GF-D8 (cell line): ENCODE measurements around the gene CARD8.

Experiments used
- DNase-seq: peaks from one replicate; lab custom pipeline; 2025; lab: John Stamatoyannopoulos, UW

CARD8 gene

DNA sequence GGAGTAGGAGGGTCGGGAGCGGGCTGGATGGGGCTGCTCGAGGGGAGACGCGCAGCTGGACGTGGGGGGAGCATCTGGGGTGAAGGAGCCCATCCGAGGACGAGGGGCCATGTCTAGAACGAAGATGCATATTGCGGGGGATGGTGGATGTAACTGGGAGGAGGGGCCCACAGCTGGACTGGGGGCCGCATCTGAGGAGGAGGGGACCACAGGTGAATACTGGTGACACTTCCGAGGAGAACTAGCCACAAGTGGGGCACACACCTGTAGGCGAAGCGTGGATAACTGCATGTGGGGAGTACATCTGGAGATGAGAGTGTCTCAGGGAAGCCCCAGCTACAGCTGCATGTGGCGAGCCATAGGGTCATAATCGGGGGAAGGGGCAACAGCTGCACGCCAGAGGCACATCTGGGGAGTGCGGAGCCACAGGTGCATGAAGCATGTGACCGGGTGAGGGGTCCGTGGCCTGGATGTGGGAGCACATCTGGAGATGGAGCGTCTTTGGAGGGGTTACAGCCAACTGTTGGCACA, 84.8 kb downstream of the CARD8 start:
- no peak for DNase-seq

DNA sequence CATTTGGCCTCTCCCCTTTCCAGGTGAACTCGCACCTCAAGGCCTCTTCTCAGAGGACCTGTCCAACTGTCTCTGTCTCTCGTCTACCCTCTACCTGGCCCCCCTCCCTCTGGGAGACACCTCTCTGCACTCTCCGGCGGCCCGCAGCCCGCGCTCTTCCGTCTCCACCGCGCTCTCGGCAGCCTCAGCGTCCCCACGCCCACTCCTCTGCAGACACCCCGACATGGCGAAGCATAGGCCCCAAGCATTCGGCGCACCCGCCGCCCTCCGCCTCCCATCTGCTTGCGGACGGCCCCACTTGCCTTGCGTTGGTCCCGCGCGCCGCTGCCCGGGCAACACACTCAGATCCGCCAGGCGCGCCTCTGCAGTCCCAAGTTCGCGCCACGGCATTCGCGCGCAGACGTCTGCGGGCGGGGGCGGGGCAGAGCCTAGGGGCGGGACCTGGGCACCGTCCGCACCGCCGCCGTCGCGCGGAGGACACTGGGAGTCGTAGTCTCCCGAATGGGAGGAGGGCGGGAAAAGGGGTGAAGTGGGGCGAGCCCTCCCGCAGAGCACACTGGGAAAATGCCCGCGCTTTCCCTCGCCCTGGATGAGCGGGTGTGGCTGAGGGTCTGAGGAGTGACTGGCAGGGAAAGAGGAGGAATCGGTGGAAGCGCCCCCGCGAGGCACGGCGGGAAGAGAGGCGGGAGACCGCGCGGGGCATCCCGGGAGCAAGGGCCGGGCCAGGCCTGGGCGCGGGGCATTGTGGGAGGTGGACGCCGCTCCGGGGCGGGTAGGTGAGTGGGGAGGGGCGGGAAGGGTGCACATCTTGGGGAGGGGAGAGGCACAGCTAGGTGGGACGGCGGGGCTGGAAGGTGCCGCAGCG, 85.5 kb downstream of the CARD8 start, which contains the start of the genes LIG1 and ZSWIM9:
Gene LIG1 (minus strand): TSS at position 406 of the 865 bp plus-strand sequence. CDS start 4,778 bp downstream, outside the sequence.
Gene ZSWIM9 (plus strand): TSS at position 742 of the 865 bp plus-strand sequence. CDS start 1,123 bp downstream, outside the sequence.
- DNase-seq, result peak; percentile 68

DNA sequence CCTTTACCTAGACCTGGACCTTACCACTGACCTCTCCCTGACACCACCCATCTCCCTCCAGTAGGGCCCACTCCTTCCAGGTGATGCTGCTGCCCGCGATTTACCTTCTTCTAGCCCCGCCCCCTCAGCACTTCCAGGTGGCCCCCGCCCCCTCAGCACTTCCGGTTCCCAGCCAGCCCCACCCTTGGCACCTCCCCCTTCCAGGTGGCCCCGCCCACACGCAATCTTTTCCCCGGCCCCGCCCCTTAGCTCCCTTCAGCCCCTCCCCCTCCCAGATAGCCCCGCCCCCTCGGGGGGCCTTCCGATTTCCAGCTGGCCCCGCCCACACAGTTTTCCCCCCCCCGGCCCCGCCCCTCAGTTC, 86.2 kb downstream of the CARD8 start:
- DNase-seq, result no peak

DNA sequence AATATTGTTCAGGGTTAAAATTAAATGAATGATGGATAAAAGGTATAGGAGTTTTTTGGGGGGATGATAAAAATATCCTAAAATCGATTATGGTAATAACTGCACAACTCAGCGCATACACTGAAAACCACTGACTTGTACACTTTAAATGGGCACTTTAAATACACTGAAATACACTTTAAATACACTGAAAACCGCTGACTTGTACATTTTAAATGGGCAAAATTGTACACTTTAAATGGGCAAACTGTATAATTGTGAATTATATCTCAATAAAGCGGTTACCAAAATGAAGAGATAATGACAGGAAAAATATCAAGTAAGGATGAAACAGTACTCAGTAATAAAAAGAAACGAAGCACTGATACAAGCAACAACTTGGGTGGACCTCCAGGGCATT, 87.0 kb downstream of the CARD8 start:
- DNase-seq, result no peak

DNA sequence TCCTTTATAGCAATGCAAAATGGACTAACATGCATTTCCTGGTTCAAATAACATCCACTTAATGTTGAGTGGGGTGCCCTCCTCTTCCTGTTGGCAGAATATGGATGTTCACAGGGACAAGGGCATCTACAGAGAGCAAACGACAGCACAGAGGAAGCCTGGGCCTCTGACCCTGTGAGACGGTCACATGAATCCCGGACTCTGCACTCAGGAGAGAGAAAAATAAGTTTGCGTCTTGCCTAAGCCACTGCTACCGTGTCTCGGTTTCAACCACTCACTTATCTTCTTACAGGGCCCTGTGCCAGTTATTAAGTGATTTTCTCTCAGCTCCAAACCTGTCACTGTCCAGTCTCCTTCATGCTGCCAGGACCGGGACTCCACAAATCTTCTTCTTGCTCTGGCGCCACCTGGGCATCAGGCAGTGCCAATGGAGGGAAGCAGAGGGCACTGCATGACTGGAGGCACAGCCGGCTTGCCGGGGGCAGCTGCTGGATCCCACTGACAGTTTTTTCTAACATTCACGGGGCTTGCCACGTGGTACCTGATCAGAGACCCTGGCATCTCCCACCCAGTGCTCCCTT, 97.4 kb downstream of the CARD8 start:
- DNase-seq, result no peak
